Neuronal stem cell (in vitro differentiated cells): Measurements from ENCODE around the gene MACROD2.
A peak's percentile ranks its signal among the peaks of the same experiment; 100 is the strongest.

Experiments used
- DNase-seq: peaks from one replicate; pipeline ENCODE4 v3.0.0-alpha.2; 2013; ENCODE audit warnings: low spot score
- H2AFZ ChIP-seq: one replicate; pipeline ENCODE4 v1.6.1; 2013; ENCODE audit warnings: mild to moderate bottlenecking, low read length, inconsistent platforms
- H2AK5ac ChIP-seq: 2 replicates; pipeline ENCODE4 v1.6.1; 2013; ENCODE audit warnings: low read depth, mild to moderate bottlenecking, inconsistent platforms, low read length, moderate library complexity, mixed read lengths
- H2BK120ac ChIP-seq: 2 replicates; pipeline ENCODE4 v1.6.1; 2013; ENCODE audit warnings: low read depth, mild to moderate bottlenecking, inconsistent platforms, low read length, moderate library complexity, mixed read lengths
- H2BK12ac ChIP-seq: one replicate; pipeline ENCODE4 v1.6.1; 2013; ENCODE audit warnings: low read length, inconsistent platforms
- H2BK15ac ChIP-seq: 2 replicates; pipeline ENCODE4 v1.6.1; 2013; ENCODE audit warnings: mild to moderate bottlenecking, low read length, inconsistent platforms, mixed read lengths
- H2BK5ac ChIP-seq: one replicate; pipeline ENCODE4 v1.6.1; 2013; ENCODE audit warnings: inconsistent platforms, mild to moderate bottlenecking, low read length, moderate library complexity
- H3K14ac ChIP-seq: one replicate; pipeline ENCODE4 v1.6.1; 2013; ENCODE audit warnings: low read length, inconsistent platforms
- H3K18ac ChIP-seq: 2 replicates; pipeline ENCODE4 v1.6.1; 2013; ENCODE audit warnings: low read length, inconsistent platforms
- H3K23ac ChIP-seq: 2 replicates; pipeline ENCODE4 v1.6.1; 2013; ENCODE audit warnings: low read depth, mild to moderate bottlenecking, mixed read lengths, low read length, inconsistent platforms; ENCODE audit not compliant: poor library complexity
- H3K27ac ChIP-seq: replicated peaks from 3 replicates; pipeline ENCODE4 v1.5.1; 2013; ENCODE audit warnings: low read length, inconsistent platforms
- H3K27me3 ChIP-seq, 3 experiments: 2 replicates each; pipeline ENCODE4 v1.6.1; 2013; ENCODE audit warnings: low read length in 3 of 3, mild to moderate bottlenecking in 2 of 3, inconsistent platforms in 1 of 3, low read depth in 1 of 3, mixed read lengths in 1 of 3, moderate library complexity in 1 of 3; ENCODE audit not compliant: control insufficient read depth in 3 of 3, insufficient read depth in 3 of 3
- H3K36me3 ChIP-seq, 2 donors: replicated peaks in 1 of 2; 2 replicates each; pipeline ENCODE4 v1.6.1; 2013; ENCODE audit warnings: low read length in 2 of 2; ENCODE audit not compliant: control insufficient read depth in 2 of 2, insufficient read depth in 2 of 2
- H3K4ac ChIP-seq: 2 replicates; pipeline ENCODE4 v1.6.1; 2013; ENCODE audit warnings: inconsistent platforms, mild to moderate bottlenecking, low read length, moderate library complexity
- H3K4me1 ChIP-seq, 2 donors: 1 replicate in 1 of 2; 2 replicates in 1 of 2; pipeline ENCODE4 v1.6.1; 2013; ENCODE audit warnings: low read length in 2 of 2, low read depth in 1 of 2; ENCODE audit not compliant: control insufficient read depth in 2 of 2, insufficient read depth in 1 of 2
- H3K4me2 ChIP-seq: one replicate; pipeline ENCODE4 v1.6.1; 2013; ENCODE audit warnings: mild to moderate bottlenecking, low read length, inconsistent platforms; ENCODE audit not compliant: insufficient read depth, poor library complexity, severe bottlenecking
- H3K4me3 ChIP-seq, 2 donors: 2 replicates each; pipeline ENCODE4 v1.5.1; 2013; ENCODE audit warnings: low read length in 2 of 2, mild to moderate bottlenecking in 2 of 2, inconsistent platforms in 1 of 2, moderate library complexity in 1 of 2
- H3K79me1 ChIP-seq: one replicate; pipeline ENCODE4 v1.6.1; 2013; ENCODE audit warnings: low read depth, mild to moderate bottlenecking, inconsistent platforms, low read length, moderate library complexity
- H3K9ac ChIP-seq: one replicate; pipeline ENCODE4 v1.6.1; 2013; ENCODE audit warnings: mild to moderate bottlenecking, low read depth, low read length, inconsistent platforms; ENCODE audit not compliant: poor library complexity
- H3K9me3 ChIP-seq, 2 donors: replicated peaks in 1 of 2; 2 replicates each; pipeline versions ENCODE3 to v1.6.1; 2013; ENCODE audit warnings: low read length in 2 of 2, mild to moderate bottlenecking in 2 of 2, inconsistent platforms in 1 of 2, low read depth in 1 of 2, mixed read lengths in 1 of 2, moderate library complexity in 1 of 2; ENCODE audit not compliant: control insufficient read depth in 2 of 2, insufficient read depth in 1 of 2
- H4K8ac ChIP-seq: one replicate; pipeline ENCODE4 v1.6.1; 2013; ENCODE audit warnings: low read depth, mild to moderate bottlenecking, inconsistent platforms, low read length, moderate library complexity
- H4K91ac ChIP-seq: one replicate; pipeline ENCODE4 v1.6.1; 2013; ENCODE audit warnings: low read length, low read depth, mild to moderate bottlenecking, inconsistent platforms; ENCODE audit not compliant: poor library complexity
- WGBS, 2 donors: extraction: QIAGEN DNeasy Blood & Tissue Kit; methylation state at CpG; one replicate each; pipeline ENCODE4 v1.1.7; 2013; ENCODE audit warnings: missing lambda C conversion rate in 2 of 2, mixed read lengths in 1 of 2; ENCODE audit not compliant: insufficient read length in 2 of 2, insufficient replicate concordance in 1 of 2; ENCODE audit errors: extremely low coverage in 2 of 2; 5-methylcytosine and 5-hydroxymethylcytosine counted together

The MACROD2 gene

GRCh38 chr20:14960831-14961230 lies 965.5 kb downstream of the MACROD2 start:
- no peak for DNase-seq
- H4K8ac ChIP-seq = no peak overlapping the region
- no peak overlapping the region for H4K91ac ChIP-seq
- no peak overlapping the region for H3K18ac ChIP-seq
- H3K36me3 ChIP-seq = no peaks in the 10 kb centered on the region
- H3K27me3 ChIP-seq = no peaks in the 10 kb centered on the region
- H2BK12ac ChIP-seq = no peak overlapping the region
- H2BK120ac ChIP-seq = no peak overlapping the region
- no peak overlapping the region for H3K14ac ChIP-seq
- no peak overlapping the region for H3K9ac ChIP-seq
- no peaks in the 10 kb centered on the region for H3K79me1 ChIP-seq
- no peaks in the 10 kb centered on the region for H3K9me3 ChIP-seq
- H3K4me2 ChIP-seq = no peak overlapping the region
- H2AK5ac ChIP-seq = no peak overlapping the region
- WGBS, 2 donors = no CpG with 5 or more reads among the region's 3 CpGs
- H3K23ac ChIP-seq = no peak overlapping the region
- no peak overlapping the region for H3K4me3 ChIP-seq
- H3K4me1 ChIP-seq = peaks cover 4 to 9% of the 10 kb centered on the region in 2 donors
- H3K4ac ChIP-seq = no peak overlapping the region
- no peak overlapping the region for H2BK5ac ChIP-seq
- H2AFZ ChIP-seq = no peak overlapping the region
- H3K27ac ChIP-seq = no peak overlapping the region
- H2BK15ac ChIP-seq = no peak overlapping the region

GRCh38 chr20:14963262-14963663 lies 967.9 kb downstream of the MACROD2 start:
- Histone ChIP-seq H2AK5ac (no peak overlapping the region), H3K27ac (no peak overlapping the region), H3K4me1 (peaks cover 3 to 9% of the 10 kb centered on the region in 2 donors), H3K9me3 (no peaks in the 10 kb centered on the region), H3K4ac (no peak overlapping the region), H3K23ac (no peak overlapping the region), H2AFZ (peak overlapping the region; percentile 69), H4K8ac (no peak overlapping the region), H3K14ac (no peak overlapping the region), H3K4me3 (no peak overlapping the region), H3K36me3 (no peaks in the 10 kb centered on the region), H2BK5ac (no peak overlapping the region), H3K27me3 (no peaks in the 10 kb centered on the region), H3K9ac (no peak overlapping the region), H2BK120ac (no peak overlapping the region), H2BK15ac (no peak overlapping the region), H3K79me1 (no peaks in the 10 kb centered on the region), H4K91ac (no peak overlapping the region), H2BK12ac (no peak overlapping the region), H3K4me2 (no peak overlapping the region), H3K18ac (no peak overlapping the region)
- DNase-seq = no peak
- no CpG with 5 or more reads among the region's 3 CpGs for WGBS, 2 donors

GRCh38 chr20:14966203-14966602 lies 970.9 kb downstream of the MACROD2 start:
- H2AFZ ChIP-seq = no peak overlapping the region
- H3K4ac ChIP-seq = no peak overlapping the region
- no CpG with 5 or more reads among the region's 3 CpGs for WGBS, 2 donors

GRCh38 chr20:14966808-14967207 lies 971.5 kb downstream of the MACROD2 start:
- no peak overlapping the region for H2AK5ac ChIP-seq
- peaks cover 3 to 9% of the 10 kb centered on the region in 2 donors for H3K4me1 ChIP-seq
- no peak overlapping the region for H2BK120ac ChIP-seq
- H3K4me2 ChIP-seq = no peak overlapping the region
- no peak overlapping the region for H2AFZ ChIP-seq
- no peak overlapping the region for H3K23ac ChIP-seq
- no peak overlapping the region for H3K14ac ChIP-seq
- no peaks in the 10 kb centered on the region for H3K27me3 ChIP-seq
- H3K79me1 ChIP-seq = no peaks in the 10 kb centered on the region
- H3K9me3 ChIP-seq = no peaks in the 10 kb centered on the region
- H2BK15ac ChIP-seq = no peak overlapping the region
- H3K4ac ChIP-seq = no peak overlapping the region
- H3K4me3 ChIP-seq = no peak overlapping the region
- H3K27ac ChIP-seq = no peak overlapping the region
- H2BK5ac ChIP-seq = no peak overlapping the region
- no peak overlapping the region for H3K18ac ChIP-seq
- no peak overlapping the region for H4K8ac ChIP-seq
- no peaks in the 10 kb centered on the region for H3K36me3 ChIP-seq
- DNase-seq = no peak
- H2BK12ac ChIP-seq = no peak overlapping the region
- H3K9ac ChIP-seq = no peak overlapping the region
- H4K91ac ChIP-seq = no peak overlapping the region

More at GRCh38 chr20:14966203-14966602, 970.9 kb downstream of the MACROD2 start:
- Histone ChIP-seq H3K14ac (no peak overlapping the region), H2BK120ac (no peak overlapping the region), H3K4me1 (peaks cover 3 to 9% of the 10 kb centered on the region in 2 donors), H3K27ac (no peak overlapping the region), H2BK12ac (no peak overlapping the region), H3K36me3 (no peaks in the 10 kb centered on the region), H3K9me3 (no peaks in the 10 kb centered on the region), H3K4me2 (no peak overlapping the region), H2BK5ac (no peak overlapping the region), H2AK5ac (no peak overlapping the region), H3K23ac (no peak overlapping the region), H3K79me1 (no peaks in the 10 kb centered on the region), H3K9ac (no peak overlapping the region), H3K4me3 (no peak overlapping the region), H4K91ac (no peak overlapping the region), H2BK15ac (no peak overlapping the region), H4K8ac (no peak overlapping the region), H3K18ac (no peak overlapping the region), H3K27me3 (no peaks in the 10 kb centered on the region)
- no peak for DNase-seq
